Measurements from ENCODE around the gene DFFA.

DNA sequence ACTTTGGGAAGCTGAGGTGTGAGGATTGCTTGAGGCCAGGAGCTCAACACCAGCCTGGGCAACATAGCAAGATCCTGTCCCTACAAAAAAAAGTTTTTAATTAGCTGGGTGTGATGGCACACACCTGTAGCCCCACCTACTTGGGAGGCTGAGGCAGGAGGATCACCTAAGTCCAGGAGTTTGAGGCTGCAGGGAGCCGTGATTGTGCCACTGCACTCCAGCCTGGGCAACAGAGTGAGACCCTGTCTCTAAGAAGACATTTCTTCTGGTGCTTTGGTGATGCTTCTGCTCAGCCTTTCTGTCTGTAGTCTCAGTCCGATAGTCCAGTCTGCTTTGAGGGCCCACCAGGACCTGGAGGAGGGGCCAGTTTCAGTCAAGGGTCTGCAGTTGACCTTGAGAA lies 65.1 kb downstream of the DFFA start:
- TF ChIP-seq RAD21 (CRISPR knock-in tag; conservative IDR thresholded peaks at IDR 0.05 in 1 of 2, IDR thresholded peaks at IDR 0.05 in 1 of 2) (no peak), CTCF (IDR thresholded peaks at IDR 0.05 in 2 of 3, conservative IDR thresholded peaks at IDR 0.05 in 1 of 3; ENCODE audit: insufficient read depth in 2 of 3, low read depth in 1 of 3, low read length in 3 of 3) (no peak), ZBTB8A (IDR thresholded peaks at IDR 0.05; ENCODE audit: partially characterized antibody) (no peak)
- TF ChIP-seq, protein P1, sequence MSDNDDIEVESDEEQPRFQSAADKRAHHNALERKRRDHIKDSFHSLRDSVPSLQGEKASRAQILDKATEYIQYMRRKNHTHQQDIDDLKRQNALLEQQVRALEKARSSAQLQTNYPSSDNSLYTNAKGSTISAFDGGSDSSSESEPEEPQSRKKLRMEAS (CRISPR knock-in tag; IDR thresholded peaks at IDR 0.05), result no peak
- TF ChIP-seq, protein P2, sequence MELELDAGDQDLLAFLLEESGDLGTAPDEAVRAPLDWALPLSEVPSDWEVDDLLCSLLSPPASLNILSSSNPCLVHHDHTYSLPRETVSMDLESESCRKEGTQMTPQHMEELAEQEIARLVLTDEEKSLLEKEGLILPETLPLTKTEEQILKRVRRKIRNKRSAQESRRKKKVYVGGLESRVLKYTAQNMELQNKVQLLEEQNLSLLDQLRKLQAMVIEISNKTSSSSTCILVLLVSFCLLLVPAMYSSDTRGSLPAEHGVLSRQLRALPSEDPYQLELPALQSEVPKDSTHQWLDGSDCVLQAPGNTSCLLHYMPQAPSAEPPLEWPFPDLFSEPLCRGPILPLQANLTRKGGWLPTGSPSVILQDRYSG (tag; conservative IDR thresholded peaks at IDR 0.05; ENCODE audit: low read depth), result no peak

Measured in K562 (cell line).